SK-N-SH (cell line): ENCODE data around the gene PRSS1. TPM values are rescaled to one million over a fixed set of nuclear protein-coding genes. Genes with fewer than 3 reads are reported as not detected.

Experiments used
- CTCF ChIA-PET: fragments of 300-600, 350-600 bp; formaldehyde crosslinking; extraction: SDS; loops from one replicate; lab custom pipeline; 2021; lab: Yijun Ruan, JAX
- POLR2A ChIA-PET: fragments of 350-600 bp; sonication (Branson Sonifier 250); formaldehyde crosslinking; extraction: SDS; loops from one replicate; lab custom pipeline; 2020; ENCODE audit warnings: antibody characterized with exemption, inconsistent platforms; lab: Yijun Ruan, JAX
- DNase-seq: peaks from one replicate; pipeline ENCODE4 v3.0.0; 2012
- H2AFZ ChIP-seq: fragments of 200-600 bp; sonication (generic); 2 replicates; pipeline ENCODE4 v1.8.1; 2016; ENCODE audit warnings: antibody characterized with exemption, mild to moderate bottlenecking, low read depth
- H3F3A ChIP-seq: fragments of 200-600 bp; sonication (generic); replicated peaks from 2 replicates; pipeline ENCODE3; 2016; ENCODE audit warnings: antibody characterized with exemption, mild to moderate bottlenecking; ENCODE audit not compliant: insufficient read depth
- H3K27ac ChIP-seq, 2 experiments: fragments of 200-500 bp in 1 of 2; fragments of 200-600 bp in 1 of 2; sonication (Bioruptor generic) in 1 of 2; sonication (generic), shearing (Covaris generic) in 1 of 2; 2 replicates each; pipeline versions ENCODE4 v1.5.1 to v1.6.1; 2014 to 2016; ENCODE audit warnings: low read depth in 2 of 2, inconsistent platforms in 1 of 2, low read length in 1 of 2, mild to moderate bottlenecking in 1 of 2, mixed read lengths in 1 of 2
- H3K27me3 ChIP-seq: fragments of 200-600 bp; sonication (generic), shearing (Covaris generic); 2 replicates; pipeline ENCODE4 v1.6.1; 2016; ENCODE audit warnings: mixed run types; ENCODE audit not compliant: insufficient read depth
- H3K36me3 ChIP-seq, 2 experiments: fragments of 200-500 bp in 1 of 2; fragments of 200-600 bp in 1 of 2; sonication (Bioruptor generic) in 1 of 2; sonication (generic) in 1 of 2; replicated peaks in 1 of 2; 2 replicates each; pipeline versions ENCODE3 to v1.5.1; 2014 to 2016; ENCODE audit warnings: low read length in 1 of 2, mild to moderate bottlenecking in 1 of 2; ENCODE audit not compliant: insufficient read depth in 2 of 2, control insufficient read depth in 1 of 2
- H3K4me1 ChIP-seq, 2 experiments: fragments of 200-500 bp in 1 of 2; fragments of 200-600 bp in 1 of 2; sonication (Bioruptor generic) in 1 of 2; sonication (generic), shearing (Covaris generic) in 1 of 2; 2 replicates each; pipeline versions ENCODE4 v1.5.1 to v1.6.1; 2014 to 2016; ENCODE audit warnings: low read depth in 1 of 2, low read length in 1 of 2, mixed run types in 1 of 2; ENCODE audit not compliant: insufficient read depth in 2 of 2, control insufficient read depth in 1 of 2
- H3K4me2 ChIP-seq: fragments of 200-600 bp; sonication (generic), shearing (Covaris generic); 2 replicates; pipeline ENCODE4 v1.6.1; 2017; ENCODE audit warnings: mixed run types
- H3K4me3 ChIP-seq, 2 experiments: fragments of 200-500 bp in 1 of 2; fragments of 200-600 bp in 1 of 2; sonication (Bioruptor generic) in 1 of 2; sonication (generic), shearing (Covaris generic) in 1 of 2; 2 replicates each; pipeline versions ENCODE4 v1.5.1 to v1.8.1; 2014 to 2016; ENCODE audit warnings: low read depth in 2 of 2, inconsistent platforms in 1 of 2, low read length in 1 of 2, mild to moderate bottlenecking in 1 of 2, mixed read lengths in 1 of 2, moderate library complexity in 1 of 2
- H3K79me2 ChIP-seq: fragments of 200-600 bp; sonication (generic); 2 replicates; pipeline ENCODE4 v1.8.1; 2017; ENCODE audit warnings: mild to moderate bottlenecking; ENCODE audit not compliant: insufficient read depth
- H3K9ac ChIP-seq: fragments of 200-600 bp; sonication (generic); 2 replicates; pipeline ENCODE4 v1.6.1; 2017; ENCODE audit warnings: mixed run types
- H3K9me2 ChIP-seq: fragments of 200-600 bp; sonication (generic); 2 replicates; pipeline ENCODE4 v1.6.1; 2017; ENCODE audit warnings: mixed run types
- H3K9me3 ChIP-seq: fragments of 200-600 bp; sonication (generic); 2 replicates; pipeline ENCODE4 v1.6.1; 2017; ENCODE audit warnings: mixed run types, mild to moderate bottlenecking, moderate library complexity
- H4K20me1 ChIP-seq: fragments of 200-600 bp; sonication (generic); 2 replicates; pipeline ENCODE4 v1.6.1; 2017; ENCODE audit warnings: mild to moderate bottlenecking, mixed run types; ENCODE audit not compliant: insufficient read depth
- NFIC ChIP-seq: IDR thresholded peaks from 2 replicates; pipeline ENCODE4 v1.4.0; 2012; ENCODE audit warnings: borderline replicate concordance
- SIN3A ChIP-seq: IDR thresholded peaks from 2 replicates; pipeline ENCODE4 v1.6.1; 2012; ENCODE audit warnings: low read depth, mild to moderate bottlenecking, low read length, moderate library complexity, borderline replicate concordance
- WGBS: methylation state at CpG from one replicate; pipeline ENCODE4 v1.1.6; 2017; ENCODE audit warnings: low lambda C conversion rate; 5-methylcytosine and 5-hydroxymethylcytosine counted together
- polyA plus RNA-seq, 3 experiments: library from polyadenylated mRNA; depleted of rRNA; stranded (reverse); fragments of >200 nt; gene quantifications; 2 replicates each; pipeline ENCODE4 v1.2.3, GENCODE V29; 2012
- small RNA-seq, 7 experiments: library from RNA; depleted of rRNA; stranded (forward); fragments of <200 nt; gene quantifications; one replicate each; pipeline ENCODE3, GENCODE V24; 2012
- TF ChIP-seq, protein P1 (sequence below): IDR thresholded peaks from 2 replicates; pipeline ENCODE4; 2012
- TF ChIP-seq, protein P2 (sequence below): IDR thresholded peaks from 2 replicates; pipeline ENCODE4 v1.4.0; 2012; ENCODE audit warnings: low read depth

The PRSS1 gene
- polyA plus RNA-seq, 1 of the 3 experiments (the other 2 are of a cell fraction) = not detected

DNA sequence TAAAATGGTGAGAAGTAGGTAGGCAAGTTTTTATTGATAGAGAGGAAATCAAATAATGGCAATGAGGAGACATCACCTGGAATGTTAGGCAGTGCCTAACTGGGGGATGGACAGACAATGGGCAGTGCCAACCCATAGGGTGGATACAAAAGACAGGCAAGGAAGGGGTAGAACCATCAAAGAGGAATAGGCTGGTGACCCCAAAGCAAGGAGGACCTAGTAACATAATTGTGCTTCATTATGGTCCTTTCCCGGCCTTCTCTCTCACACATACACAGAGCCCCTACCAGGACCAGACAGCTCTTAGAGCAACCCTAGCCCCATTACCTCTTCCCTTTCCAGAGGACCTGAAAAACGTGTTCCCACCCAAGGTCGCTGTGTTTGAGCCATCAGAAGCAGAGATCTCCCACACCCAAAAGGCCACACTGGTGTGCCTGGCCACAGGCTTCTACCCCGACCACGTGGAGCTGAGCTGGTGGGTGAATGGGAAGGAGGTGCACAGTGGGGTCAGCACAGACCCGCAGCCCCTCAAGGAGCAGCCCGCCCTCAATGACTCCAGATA, 51.5 kb downstream of the PRSS1 start:
- Histone ChIP-seq H3K9ac (no peak overlapping the region), H2AFZ (no peak overlapping the region), H3F3A (no peaks in the 10 kb centered on the region), H3K27ac (no peak overlapping the region), H3K9me2 (no peaks in the 10 kb centered on the region), H3K4me3 (no peak overlapping the region), H3K9me3 (no peaks in the 10 kb centered on the region), H4K20me1 (no peaks in the 10 kb centered on the region), H3K27me3 (peaks cover 40% of the 10 kb centered on the region), H3K4me2 (no peak overlapping the region), H3K4me1 (peaks cover 0 to 9% of the 10 kb centered on the region in 2 experiments; a peak in 1 of 4 replicates), H3K36me3 (no peaks in the 10 kb centered on the region), H3K79me2 (no peaks in the 10 kb centered on the region)
- ChIA-PET CTCF (interaction anchor here (0.6 to 15.4 kb wide), 7 partner anchors 10 to 266 kb away, joined by 3 to 163 read pairs (median 5); no protein-coding TSS in a partner anchor), POLR2A (no interaction called here)
- WGBS = 32% methylated on average over 5 of the region's 7 CpGs
- DNase-seq = no peak
- TF ChIP-seq, protein P1, sequence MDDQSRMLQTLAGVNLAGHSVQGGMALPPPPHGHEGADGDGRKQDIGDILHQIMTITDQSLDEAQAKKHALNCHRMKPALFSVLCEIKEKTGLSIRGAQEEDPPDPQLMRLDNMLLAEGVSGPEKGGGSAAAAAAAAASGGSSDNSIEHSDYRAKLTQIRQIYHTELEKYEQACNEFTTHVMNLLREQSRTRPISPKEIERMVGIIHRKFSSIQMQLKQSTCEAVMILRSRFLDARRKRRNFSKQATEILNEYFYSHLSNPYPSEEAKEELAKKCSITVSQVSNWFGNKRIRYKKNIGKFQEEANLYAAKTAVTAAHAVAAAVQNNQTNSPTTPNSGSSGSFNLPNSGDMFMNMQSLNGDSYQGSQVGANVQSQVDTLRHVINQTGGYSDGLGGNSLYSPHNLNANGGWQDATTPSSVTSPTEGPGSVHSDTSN = no peak

DNA sequence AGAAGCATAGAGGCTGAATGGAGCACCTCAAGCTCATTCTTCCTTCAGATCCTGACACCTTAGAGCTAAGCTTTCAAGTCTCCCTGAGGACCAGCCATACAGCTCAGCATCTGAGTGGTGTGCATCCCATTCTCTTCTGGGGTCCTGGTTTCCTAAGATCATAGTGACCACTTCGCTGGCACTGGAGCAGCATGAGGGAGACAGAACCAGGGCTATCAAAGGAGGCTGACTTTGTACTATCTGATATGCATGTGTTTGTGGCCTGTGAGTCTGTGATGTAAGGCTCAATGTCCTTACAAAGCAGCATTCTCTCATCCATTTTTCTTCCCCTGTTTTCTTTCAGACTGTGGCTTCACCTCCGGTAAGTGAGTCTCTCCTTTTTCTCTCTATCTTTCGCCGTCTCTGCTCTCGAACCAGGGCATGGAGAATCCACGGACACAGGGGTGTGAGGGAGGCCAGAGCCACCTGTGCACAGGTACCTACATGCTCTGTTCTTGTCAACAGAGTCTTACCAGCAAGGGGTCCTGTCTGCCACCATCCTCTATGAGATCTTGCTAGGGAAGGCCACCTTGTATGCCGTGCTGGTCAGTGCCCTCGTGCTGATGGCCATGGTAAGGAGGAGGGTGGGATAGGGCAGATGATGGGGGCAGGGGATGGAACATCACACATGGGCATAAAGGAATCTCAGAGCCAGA, 52.5 kb downstream of the PRSS1 start:
- CTCF ChIA-PET = interaction anchor here (0.6 to 1.8 kb wide), 6 partner anchors 9 to 267 kb away, joined by 3 to 5 read pairs (median 4); no protein-coding TSS in a partner anchor
- TF ChIP-seq SIN3A = no peak
- TF ChIP-seq, protein P2, sequence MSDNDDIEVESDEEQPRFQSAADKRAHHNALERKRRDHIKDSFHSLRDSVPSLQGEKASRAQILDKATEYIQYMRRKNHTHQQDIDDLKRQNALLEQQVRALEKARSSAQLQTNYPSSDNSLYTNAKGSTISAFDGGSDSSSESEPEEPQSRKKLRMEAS = no peak
- POLR2A ChIA-PET = no interaction called here
- peaks cover 30% of the 10 kb centered on the region for H3K27me3 ChIP-seq
- H3K9ac ChIP-seq = no peak overlapping the region
- H3K9me3 ChIP-seq = no peaks in the 10 kb centered on the region
- H4K20me1 ChIP-seq = no peaks in the 10 kb centered on the region
- no peak overlapping the region for H2AFZ ChIP-seq
- no peaks in the 10 kb centered on the region for H3K36me3 ChIP-seq
- H3K4me3 ChIP-seq = no peak overlapping the region
- no peaks in the 10 kb centered on the region for H3F3A ChIP-seq
- no peak overlapping the region for H3K4me2 ChIP-seq
- no peak for DNase-seq
- 50% methylated on average over 8 of the region's 8 CpGs for WGBS
- H3K9me2 ChIP-seq = no peaks in the 10 kb centered on the region
- H3K4me1 ChIP-seq = peaks cover 0 to 8% of the 10 kb centered on the region in 2 experiments; a peak in 1 of 4 replicates
- no peaks in the 10 kb centered on the region for H3K79me2 ChIP-seq
- no peak overlapping the region for H3K27ac ChIP-seq

DNA sequence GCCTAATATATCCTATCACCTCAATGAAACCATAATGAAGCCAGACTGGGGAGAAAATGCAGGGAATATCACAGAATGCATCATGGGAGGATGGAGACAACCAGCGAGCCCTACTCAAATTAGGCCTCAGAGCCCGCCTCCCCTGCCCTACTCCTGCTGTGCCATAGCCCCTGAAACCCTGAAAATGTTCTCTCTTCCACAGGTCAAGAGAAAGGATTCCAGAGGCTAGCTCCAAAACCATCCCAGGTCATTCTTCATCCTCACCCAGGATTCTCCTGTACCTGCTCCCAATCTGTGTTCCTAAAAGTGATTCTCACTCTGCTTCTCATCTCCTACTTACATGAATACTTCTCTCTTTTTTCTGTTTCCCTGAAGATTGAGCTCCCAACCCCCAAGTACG, 53.0 kb downstream of the PRSS1 start:
- Histone ChIP-seq H3K4me2 (no peak overlapping the region), H3F3A (peaks cover under 1% of the 10 kb centered on the region), H3K79me2 (no peaks in the 10 kb centered on the region), H3K9me3 (0 out of 2 replicates have a peak, but pooled peaks cover 3% of the 10 kb centered on the region), H3K9ac (no peak overlapping the region), H3K27ac (no peak overlapping the region), H3K4me1 (peaks cover 0 to 2% of the 10 kb centered on the region in 2 experiments; a peak in 1 of 4 replicates), H3K27me3 (peaks cover 25% of the 10 kb centered on the region)
- 37% methylated on average over 3 of the region's 3 CpGs for WGBS
- CTCF ChIA-PET = interaction anchor here (1.1 to 1.8 kb wide), 4 partner anchors 9 to 267 kb away, joined by 3 to 4 read pairs (median 4); no protein-coding TSS in a partner anchor
- no peak for TF ChIP-seq NFIC
- TF ChIP-seq, all 33 proteins: peak for 0
- Histone ChIP-seq H3K9me2 (no peaks in the 10 kb centered on the region), H3K4me3 (no peak overlapping the region), H2AFZ (no peak overlapping the region), H3K36me3 (no peaks in the 10 kb centered on the region), H4K20me1 (no peaks in the 10 kb centered on the region)
- DNase-seq = no peak
- POLR2A ChIA-PET = no interaction called here

Small RNA genes within 50 kb of the gene (small RNA-seq; reads per million reads assigned to genes)
- gene TRBD1 (0 reads per million in 7 experiments), gene TRBJ1-1 (0 reads per million in 7 experiments), gene TRBJ1-2 (0 reads per million in 7 experiments), gene TRBJ1-3 (0 reads per million in 7 experiments), gene TRBJ1-4 (0 reads per million in 7 experiments), gene TRBJ1-5 (0 reads per million in 7 experiments), gene TRBJ1-6 (0 reads per million in 7 experiments), gene TRBJ2-1 (0 reads per million in 7 experiments), gene TRBJ2-2 (0 reads per million in 7 experiments), gene TRBJ2-2P (0 reads per million in 7 experiments), gene TRBJ2-3 (0 reads per million in 7 experiments), gene TRBJ2-4 (0 reads per million in 7 experiments), gene TRBJ2-5 (0 reads per million in 7 experiments), gene TRBJ2-6 (0 reads per million in 7 experiments), gene TRBJ2-7 (0 reads per million in 7 experiments)

Other genes starting within 250 kb of the PRSS1 start
- not detected in 2 replicates for gene PRSS2, start 21.5 kb downstream of the PRSS1 start, polyA plus RNA-seq (2012; rRNA removed)
- gene EPHB6, start 105.6 kb downstream of the PRSS1 start, polyA plus RNA-seq (2012; rRNA removed) = 1.2 and 1.8 TPM in 2 replicates
- not detected in 2 replicates for gene TRPV6, start 136.3 kb downstream of the PRSS1 start, polyA plus RNA-seq (2012; rRNA removed)
- gene TRPV5, start 184.3 kb downstream of the PRSS1 start, polyA plus RNA-seq (2012; rRNA removed) = not detected in 2 replicates
- gene LLCFC1, start 190.0 kb downstream of the PRSS1 start, polyA plus RNA-seq (2012; rRNA removed) = not detected in 2 replicates
- 0.05 and 0.18 TPM in 2 replicates for gene KEL, start 212.9 kb downstream of the PRSS1 start, polyA plus RNA-seq (2012; rRNA removed)